Measurements from ENCODE around the gene FOXD1. TPM values are rescaled to one million over a fixed set of nuclear protein-coding genes. Genes with fewer than 3 reads are reported as not detected.

The FOXD1 gene
- total RNA-seq, 2 donors from 2014 or later, result 0.17 to 0.24 TPM

DNA sequence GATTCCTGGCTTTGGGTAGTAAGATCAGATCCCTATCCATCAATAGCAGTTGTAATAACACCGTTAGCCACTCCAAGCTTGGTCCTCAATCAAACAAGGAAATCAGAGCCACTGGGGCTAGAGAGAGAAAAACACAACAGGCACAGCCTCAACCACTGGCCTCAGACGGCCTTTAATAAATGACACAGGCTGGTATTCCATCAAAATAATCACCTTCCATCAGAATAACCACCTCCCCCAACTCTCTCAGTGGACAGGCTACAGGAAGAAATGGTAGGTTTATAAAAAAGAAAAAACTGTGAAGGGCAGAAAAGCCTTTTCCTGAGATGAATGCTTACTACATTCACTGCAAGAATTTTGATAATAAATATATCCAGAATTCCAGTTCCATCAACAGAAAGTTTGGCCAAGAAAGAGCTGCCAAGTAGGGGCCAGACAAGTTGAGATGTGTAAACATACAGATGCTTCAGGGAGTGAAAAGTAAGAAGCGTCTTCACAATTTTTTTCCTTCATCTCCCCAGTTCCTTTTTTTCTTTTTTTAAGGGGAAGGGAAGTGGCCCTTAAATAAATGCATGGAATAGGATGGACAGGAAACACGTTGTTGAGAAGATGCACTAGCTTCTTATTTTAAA lies 5.5 kb downstream of the FOXD1 start:
- H3K9ac ChIP-seq (ENCODE audit: low read depth in 2 of 2, low read length in 2 of 2), result no peak overlapping the region
- H3K4me3 ChIP-seq, result no peak overlapping the region
- TF ChIP-seq CTCF (IDR thresholded peaks at IDR 0.05), result no peak
- no peaks in the 10 kb centered on the region for H3K4me1 ChIP-seq
- peaks cover 85% of the 10 kb centered on the region for H3K27me3 ChIP-seq
- intact Hi-C loops (cut with DNase I), result no loop called here
- H3K36me3 ChIP-seq, result no peaks in the 10 kb centered on the region
- DNase-seq, result no peak
- H3K27ac ChIP-seq, result no peak overlapping the region
- no peaks in the 10 kb centered on the region for H3K9me3 ChIP-seq

DNA sequence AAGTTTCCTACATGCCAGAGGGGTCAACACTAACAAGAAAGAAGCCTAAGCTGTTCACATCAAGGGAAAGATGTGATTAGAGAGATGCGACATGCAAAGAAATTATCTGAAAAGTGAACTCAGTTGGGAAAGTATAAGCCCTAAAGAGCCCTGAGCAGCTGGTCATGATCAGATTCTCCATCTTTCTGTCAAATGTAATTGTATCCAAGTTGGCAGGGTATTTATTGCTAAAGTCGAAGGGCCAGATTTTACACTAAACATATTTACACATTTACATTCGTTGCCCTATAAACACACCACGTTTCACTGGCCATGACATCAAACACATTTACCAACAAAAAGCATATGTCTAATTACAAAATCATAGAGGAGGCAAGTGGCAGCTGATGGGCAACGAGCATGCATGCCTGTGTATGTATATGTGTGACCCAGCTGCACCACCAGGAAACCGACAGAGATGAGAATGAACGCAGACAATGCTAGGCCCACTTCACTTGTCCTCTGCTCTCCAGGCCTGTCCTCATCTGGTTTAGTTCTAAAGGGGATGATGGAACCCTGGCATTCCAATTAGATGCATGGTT lies 6.3 kb downstream of the FOXD1 start:
- no peak for DNase-seq
- intact Hi-C loops (cut with DNase I), result no loop called here

DNA sequence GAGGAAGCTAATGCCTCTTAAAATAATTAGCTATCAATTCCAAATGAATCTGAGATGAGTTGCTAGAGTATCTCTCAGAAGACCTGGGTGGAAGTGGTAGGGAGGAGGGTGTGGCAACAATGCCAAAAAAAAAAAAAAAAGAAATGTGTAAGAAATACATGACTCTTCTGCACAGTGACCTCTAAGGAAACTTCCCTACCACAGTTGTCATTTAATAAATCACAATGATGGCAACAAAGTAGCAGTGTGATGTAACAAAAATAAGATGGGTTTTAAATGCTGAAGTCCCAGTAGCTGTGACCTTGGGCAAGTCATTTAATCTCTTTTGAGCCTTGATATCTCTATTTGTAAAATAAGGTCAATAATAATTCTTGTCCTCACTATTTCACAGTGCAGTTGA lies 7.2 kb downstream of the FOXD1 start:
- Histone ChIP-seq H3K4me3 (no peak overlapping the region), H3K27me3 (peaks cover 97% of the 10 kb centered on the region), H3K27ac (no peak overlapping the region), H3K4me1 (peaks cover 9% of the 10 kb centered on the region), H3K9me3 (no peaks in the 10 kb centered on the region), H3K36me3 (no peaks in the 10 kb centered on the region), H3K9ac (ENCODE audit: low read depth in 2 of 2, low read length in 2 of 2) (no peak overlapping the region)
- intact Hi-C loops (cut with DNase I), result no loop called here
- DNase-seq, result no peak
- no peak for TF ChIP-seq CTCF (IDR thresholded peaks at IDR 0.05)

More for the DNA sequence above, 6.3 kb downstream of the FOXD1 start:
- Histone ChIP-seq H3K27ac (no peak overlapping the region), H3K36me3 (no peaks in the 10 kb centered on the region), H3K4me1 (no peaks in the 10 kb centered on the region), H3K27me3 (peaks cover 93% of the 10 kb centered on the region), H3K9me3 (no peaks in the 10 kb centered on the region), H3K4me3 (no peak overlapping the region), H3K9ac (ENCODE audit: low read depth in 2 of 2, low read length in 2 of 2) (no peak overlapping the region)
- no peak for TF ChIP-seq CTCF (IDR thresholded peaks at IDR 0.05)

- Histone ChIP-seq H3K36me3 (no peaks in the 10 kb centered on the region), H3K9me3 (no peaks in the 10 kb centered on the region), H3K4me3 (no peak overlapping the region), H3K4me1 (peaks cover 10% of the 10 kb centered on the region), H3K9ac (ENCODE audit: low read depth in 2 of 2, low read length in 2 of 2) (no peak overlapping the region), H3K27ac (no peak overlapping the region), H3K27me3 (peaks cover 96% of the 10 kb centered on the region)
- intact Hi-C loops (cut with DNase I), result no loop called here
- DNase-seq, result no peak
- TF ChIP-seq CTCF (IDR thresholded peaks at IDR 0.05), result no peak
Observed at GRCh38 chr5:73440262-73440661, 8.3 kb downstream of the FOXD1 start.

DNA sequence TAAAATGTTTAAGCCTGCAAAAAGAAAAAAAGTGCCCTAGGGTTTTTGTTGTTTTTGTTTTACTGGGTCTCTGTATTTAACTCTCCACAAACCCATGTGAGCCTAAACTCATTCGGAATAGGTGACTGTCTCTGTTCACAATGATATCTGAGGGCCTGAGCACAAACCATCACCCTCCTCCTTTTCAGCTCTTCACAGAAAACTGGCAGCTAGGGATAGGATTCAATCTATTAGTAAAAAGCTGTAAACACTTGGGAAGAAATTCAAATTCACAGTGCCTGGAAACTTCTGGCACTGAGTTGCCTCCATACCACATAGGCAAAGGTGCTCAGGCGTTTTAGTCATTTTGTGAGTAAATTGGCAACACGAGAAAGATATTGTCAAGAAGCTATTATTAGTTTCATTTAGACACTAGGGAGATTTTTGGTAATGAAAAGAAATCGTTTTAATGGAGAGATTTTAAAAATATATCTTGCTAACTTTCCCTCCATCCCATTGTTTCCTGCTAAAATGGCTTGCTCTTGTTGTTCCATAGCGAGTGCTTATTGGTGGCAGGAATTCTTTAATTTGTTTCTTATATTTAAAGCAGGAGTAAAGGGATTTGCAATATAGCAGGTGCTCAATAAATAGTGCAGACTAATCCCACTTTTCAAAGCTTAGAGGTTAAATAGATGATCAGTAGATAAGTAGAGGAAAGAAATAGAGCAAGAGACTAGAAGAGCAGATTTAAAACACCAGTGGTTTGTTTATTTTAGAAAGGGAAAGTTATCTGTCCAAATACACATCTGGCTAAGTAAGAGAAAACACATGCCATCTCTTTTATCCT lies 9.7 kb downstream of the FOXD1 start:
- TF ChIP-seq CTCF (IDR thresholded peaks at IDR 0.05), result no peak
- intact Hi-C loops (cut with DNase I), result no loop called here
- DNase-seq, result no peak
- H3K9me3 ChIP-seq, result no peaks in the 10 kb centered on the region
- no peak overlapping the region for H3K27ac ChIP-seq
- no peaks in the 10 kb centered on the region for H3K36me3 ChIP-seq
- peaks cover 93% of the 10 kb centered on the region for H3K27me3 ChIP-seq
- H3K4me3 ChIP-seq, result no peak overlapping the region
- H3K9ac ChIP-seq (ENCODE audit: low read depth in 2 of 2, low read length in 2 of 2), result no peak overlapping the region
- peaks cover 10% of the 10 kb centered on the region for H3K4me1 ChIP-seq
